ENCODE data around the gene ZDHHC4.

The ZDHHC4 gene

DNA sequence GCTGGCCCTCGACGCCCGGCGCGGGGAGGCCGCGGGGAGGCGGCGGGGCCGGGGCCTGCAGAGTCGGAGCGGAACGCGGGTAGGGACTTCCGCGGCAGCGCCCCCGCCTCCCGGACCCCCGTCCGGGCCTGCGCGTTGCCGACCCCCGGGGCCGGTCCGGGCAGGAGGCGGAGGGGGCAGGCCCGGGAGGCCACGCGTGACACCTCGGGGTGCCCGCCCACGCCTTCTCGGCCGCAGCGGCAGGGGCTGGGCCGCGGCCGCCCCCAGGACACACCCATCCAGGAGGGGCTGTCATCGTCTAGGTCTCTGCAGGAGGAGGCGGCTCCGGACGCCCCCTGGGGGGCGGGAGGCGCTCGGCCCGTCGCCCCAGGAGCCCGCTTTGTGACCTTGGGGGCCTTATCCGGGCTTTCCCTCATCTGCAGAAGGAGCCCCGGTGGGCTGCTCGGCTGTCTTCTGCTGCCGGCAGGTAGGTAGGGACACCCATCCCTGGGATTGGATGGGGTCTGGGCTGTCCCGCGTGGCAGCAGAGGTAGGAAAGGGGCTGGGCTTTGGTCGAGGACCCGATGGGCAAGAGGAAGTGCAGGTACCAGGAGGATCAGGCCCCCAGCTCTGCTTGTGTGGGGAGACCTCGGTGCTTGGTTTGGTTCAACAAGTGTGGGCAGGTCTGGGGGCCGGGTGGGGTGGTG is 60.4 kb downstream of the ZDHHC4 start:
- DNase-seq = peak; percentile 37
